ENCODE results near the gene CNTN2.

The CNTN2 gene

DNA sequence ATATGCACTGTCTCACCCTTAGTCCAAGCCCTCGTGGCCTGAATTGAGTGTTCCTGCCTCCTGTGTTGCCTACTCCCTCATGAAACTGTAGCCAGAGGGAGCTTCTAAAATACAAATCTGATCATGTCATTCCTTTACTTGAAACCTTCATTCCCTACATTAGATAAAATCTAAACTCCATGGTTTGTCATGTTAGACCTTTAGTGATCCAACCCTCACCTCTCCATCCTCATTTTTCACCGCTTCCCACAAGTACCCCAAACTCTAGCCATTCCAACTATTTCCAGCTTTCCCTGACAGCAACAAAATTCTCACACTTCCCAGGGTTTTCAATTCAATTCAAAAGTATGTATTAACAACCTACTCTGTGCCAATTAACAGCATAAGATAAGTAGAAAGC lies 18.3 kb upstream of the CNTN2 start:
- DNase-seq (ENCODE audit: low spot score) = no peak

DNA sequence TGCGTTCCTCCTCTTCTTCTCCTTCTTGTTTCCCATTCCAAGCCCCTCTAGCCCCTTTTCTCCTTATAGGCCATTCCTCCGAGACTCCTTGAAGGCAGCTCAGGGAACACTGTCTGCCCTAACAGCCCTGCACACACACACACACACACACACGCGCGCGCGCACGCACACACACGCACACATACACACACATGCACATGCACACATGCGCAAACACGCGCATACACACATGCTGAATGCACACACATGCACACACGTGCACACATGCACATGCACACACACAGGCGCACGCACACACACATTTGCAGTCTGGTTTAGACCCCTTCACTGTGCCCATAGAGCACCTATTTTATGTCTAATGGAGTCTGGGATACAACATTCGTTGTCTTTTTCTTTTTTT lies 17.8 kb upstream of the CNTN2 start:
- DNase-seq (ENCODE audit: low spot score) = no peak

DNA sequence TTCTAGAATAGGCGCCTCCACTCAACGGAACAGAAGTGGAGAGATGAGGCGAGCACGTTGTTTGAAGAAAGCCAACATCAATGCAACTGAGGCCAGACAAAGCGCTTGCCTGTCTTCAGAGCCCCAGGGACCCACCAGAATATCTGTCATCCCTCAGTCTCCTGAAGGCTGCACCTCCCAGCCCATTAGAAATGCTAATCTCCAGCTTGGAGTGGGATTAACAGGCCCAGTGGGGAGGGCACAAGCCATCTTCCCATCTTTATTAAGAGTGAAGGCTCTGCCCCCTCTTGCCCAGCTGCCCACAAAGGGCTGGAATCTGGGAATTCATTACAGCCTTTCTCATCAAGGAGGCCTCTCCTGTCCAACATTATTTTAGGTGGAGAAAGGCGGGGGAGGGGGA lies 16.8 kb upstream of the CNTN2 start:
- no peak for DNase-seq (ENCODE audit: low spot score)

DNA sequence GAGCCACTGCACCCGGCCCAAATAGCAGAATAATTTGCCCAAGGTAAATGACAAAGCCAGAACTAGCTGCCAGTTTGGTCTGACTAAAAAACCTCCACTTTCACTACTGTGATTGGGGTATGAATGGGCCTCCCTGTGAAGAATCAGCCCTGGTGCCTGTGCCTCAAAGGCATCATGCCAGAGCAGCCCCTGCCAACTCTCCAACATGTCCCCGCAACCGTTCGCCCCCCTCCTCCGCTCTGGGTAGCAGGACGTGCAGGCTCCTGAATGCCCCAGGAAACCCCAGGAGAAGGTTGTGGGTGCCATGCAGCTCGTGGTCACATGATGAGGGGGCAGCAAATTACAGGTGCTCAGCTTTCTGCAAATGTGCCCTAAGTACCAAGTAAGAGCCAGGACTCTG lies 14.6 kb upstream of the CNTN2 start:
- no peak for DNase-seq (ENCODE audit: low spot score)

DNA sequence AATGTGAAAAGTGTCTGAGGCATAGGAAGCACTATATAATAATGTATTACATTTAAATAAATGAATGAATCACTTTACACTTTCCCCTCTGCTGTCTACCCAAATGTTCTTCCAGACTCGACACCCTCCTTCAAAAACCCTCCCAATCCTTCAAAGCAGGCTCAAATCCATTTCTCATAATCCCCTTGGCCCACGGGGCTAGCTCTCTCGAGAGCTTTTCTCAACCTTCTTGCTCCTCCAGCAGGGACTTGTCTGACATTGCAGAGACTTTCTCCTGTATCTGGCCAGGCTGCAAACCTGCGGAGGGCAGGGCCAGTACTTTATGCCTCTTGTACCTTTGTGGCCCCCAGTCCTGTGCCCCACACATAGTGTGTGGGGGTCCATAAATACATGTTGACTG lies 14.1 kb upstream of the CNTN2 start:
- no peak for DNase-seq (ENCODE audit: low spot score)

DNA sequence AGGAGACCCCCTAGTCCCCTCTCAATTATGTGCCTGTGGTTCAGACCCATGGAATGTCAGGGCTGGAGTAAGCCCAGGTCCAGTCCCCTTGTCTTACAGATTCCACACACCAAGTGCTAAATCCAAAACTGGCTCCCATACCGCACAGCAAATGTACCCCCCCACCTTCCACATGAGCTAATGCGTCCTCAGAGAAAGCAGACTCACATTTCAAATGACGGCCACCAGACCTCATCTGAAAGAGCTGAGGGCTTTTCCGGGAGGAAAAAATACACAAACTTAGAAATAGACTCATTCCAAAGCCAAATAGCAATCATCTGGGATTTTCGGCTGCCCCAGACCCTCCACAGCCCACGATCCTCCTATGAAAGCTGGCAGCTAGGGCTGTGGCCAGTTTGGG lies 12.8 kb upstream of the CNTN2 start:
- no peak for DNase-seq (ENCODE audit: low spot score)

DNA sequence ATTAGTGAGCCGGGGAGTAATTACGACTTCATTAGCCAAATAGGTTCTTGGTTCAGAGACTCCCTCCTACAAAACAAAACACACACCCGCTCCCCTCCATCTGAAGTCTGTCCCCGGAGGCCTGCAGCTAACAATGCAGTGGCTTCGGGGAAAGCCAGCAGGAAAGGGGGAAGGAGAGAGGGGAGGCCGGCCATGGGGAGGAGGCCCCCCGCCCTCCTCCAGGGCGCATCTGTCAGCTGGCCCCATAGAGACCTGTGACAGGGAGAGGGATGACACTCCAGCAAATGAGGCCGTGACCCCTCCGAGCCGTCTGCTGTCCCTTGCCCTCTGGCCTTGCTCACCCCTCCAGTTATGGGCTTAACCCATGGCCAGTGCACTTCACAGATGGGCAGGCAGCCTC lies 12.1 kb upstream of the CNTN2 start:
- DNase-seq (ENCODE audit: low spot score) = no peak

DNA sequence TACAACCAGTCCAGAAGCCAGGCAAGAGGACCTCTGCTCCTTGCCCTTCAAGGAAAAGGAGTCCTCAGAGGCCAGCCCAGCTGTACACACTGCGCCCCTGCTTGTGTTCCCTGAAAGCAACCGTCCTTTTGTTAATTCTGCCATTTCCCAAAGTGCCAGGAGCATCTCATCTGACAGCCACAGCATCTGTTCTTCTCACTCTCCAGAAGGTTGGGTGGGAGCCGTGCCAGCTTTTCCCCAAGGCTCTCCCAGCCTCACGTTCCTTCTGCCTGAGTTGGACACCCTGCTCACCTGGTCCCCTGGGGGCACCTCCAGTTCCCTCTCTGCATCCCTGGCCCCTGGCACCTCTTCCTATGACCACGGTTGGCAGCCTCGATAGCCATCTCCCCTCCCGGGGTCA lies 10.5 kb upstream of the CNTN2 start:
- DNase-seq (ENCODE audit: low spot score) = no peak

DNA sequence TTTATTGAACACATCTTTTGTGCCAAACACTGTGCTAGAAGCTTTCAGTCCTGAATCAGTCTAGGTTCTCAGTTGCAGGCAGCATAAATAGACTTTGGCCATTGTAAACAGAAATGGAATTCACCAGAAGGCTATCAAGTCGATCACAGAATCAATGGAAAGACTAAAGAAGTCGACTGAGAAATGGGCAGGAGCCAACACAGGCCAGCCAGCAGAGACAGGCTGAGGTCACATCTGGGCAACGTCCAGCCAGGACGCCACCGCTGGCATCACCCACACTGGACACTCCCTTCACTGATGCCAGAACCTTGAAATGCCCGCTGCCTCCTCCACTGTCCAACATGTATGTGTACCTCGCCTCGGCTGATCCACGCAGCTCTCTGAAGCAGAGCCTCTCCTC lies 5.5 kb upstream of the CNTN2 start:
- DNase-seq (ENCODE audit: low spot score) = no peak

DNA sequence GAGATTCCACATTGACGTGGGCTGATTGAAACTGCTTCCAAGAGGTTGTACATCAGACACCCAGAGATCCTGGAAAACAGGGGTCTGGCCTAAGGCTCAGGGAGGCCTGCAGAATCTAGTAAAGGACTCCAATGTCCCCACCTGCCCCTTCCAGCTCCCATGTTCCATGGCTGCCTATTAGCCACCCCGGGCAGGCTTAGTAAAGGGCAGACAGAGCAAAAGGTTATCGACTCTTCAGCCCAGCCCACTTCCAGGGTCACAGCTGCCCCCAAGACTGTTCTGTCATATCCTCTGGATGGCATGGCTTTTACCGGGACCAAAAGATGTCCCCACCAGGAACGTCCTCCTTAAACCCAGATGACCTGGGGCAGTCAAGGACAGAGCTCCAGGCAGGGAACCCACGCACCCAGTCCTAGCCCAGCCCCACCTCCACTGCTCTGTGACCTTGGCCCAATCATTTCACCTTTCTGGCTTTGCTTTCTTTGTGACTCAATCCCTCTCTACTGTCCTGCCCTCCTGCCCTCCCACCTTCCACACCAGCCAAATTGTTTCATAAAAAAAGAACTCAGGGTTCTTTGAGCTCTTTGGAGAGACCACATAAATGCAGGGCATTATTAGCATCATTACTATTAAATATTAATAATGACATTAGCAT lies 4.8 kb upstream of the CNTN2 start:
- no peak for DNase-seq (ENCODE audit: low spot score)

DNA sequence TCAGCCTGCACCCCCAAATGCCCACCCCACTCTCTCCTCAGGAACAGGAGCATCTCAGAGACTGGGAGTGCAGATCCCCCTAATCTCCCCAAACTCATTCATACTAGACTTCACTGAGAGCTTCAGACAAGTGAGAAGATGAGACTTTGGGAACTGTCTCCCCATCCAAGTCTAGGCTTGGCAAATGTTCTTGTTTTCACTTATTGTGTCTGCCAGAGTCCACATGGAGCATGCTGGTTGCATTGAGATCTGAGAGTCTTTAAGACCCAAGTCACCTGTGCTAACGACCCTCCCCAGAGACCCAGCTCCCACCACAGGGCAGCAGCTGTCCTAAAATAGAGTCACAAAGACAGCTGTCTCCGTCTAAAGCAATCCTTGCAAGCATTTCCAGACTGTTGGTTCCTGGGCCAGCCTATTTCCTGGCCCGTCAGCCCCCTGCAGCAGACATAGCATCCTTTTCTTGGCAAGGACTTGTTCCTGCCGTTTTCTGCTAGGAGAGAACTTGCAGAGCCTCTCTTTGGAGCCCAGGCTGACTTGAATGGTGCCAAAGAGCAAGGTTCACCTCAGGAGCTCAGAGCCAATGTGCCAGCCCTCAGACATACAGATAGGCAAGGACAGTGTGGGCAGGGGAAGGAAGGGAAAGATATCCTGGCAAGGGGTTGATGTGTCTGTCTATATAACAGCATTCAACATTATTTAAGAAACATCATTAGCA lies 1.9 kb upstream of the CNTN2 start:
- no peak for DNase-seq (ENCODE audit: low spot score)

DNA sequence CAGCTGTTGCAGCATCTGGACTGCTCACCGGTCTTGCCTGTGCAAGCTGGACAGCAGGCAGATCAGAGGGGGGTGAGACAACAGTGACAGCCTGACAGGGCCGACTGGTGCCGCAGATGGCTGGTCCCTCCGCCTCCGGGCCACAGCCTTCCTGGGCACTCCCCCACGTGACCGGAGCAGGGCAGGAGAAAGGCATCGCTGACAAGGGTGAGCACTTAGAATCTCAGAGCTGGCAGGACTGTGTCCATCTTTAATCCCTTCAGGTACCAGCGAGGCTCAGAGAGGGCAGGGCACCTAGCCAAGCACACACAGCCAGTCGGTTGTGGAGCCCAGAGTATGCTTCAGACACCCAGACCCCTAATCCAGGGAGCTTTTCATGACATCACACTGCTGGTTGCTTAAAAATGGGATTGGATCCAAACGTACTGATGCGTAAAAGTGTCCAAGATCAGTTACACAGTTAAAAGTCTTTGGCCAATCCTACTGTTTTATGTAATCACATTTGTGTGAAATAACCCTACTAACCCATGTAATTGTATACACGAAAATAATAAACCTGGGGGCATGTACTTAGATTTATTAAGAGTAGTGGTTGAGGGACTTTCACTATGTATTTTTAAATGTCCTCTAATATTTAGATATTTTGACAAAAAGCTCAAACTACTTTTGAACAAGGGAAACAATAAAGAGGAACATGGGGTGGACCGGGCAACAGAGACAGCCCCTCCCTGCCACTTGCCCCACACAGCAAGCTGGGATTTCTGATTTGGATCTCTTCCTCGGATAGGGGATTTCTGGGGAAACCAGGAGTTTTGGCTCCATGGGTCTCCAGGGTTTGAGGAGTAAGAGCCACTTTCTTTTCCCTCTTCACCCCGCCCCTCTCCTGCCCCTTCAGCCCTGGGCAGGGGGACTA lies 758 bp upstream of the CNTN2 start:
- no peak for DNase-seq (ENCODE audit: low spot score)

DNA sequence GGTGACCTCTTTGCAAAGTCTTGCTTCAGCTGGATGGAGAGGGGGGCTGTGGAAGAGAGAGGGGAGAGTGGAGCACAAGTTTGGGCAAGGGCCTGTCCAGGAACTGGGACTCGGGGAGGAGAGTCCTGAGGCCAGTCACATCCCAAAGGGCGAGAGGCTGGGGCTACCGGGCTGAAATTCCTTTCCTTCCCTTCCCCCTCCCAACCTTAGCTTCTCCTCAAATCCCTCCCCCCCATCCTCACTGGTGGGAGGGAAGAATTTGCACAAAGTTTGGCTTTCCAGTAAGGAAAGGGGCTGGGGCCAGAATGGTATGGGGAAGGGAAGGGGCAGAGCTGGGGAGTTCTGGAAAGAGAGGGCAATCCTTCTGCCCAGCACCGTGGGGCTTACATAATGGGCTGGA lies 854 bp downstream of the CNTN2 start:
- no peak for DNase-seq (ENCODE audit: low spot score)

DNA sequence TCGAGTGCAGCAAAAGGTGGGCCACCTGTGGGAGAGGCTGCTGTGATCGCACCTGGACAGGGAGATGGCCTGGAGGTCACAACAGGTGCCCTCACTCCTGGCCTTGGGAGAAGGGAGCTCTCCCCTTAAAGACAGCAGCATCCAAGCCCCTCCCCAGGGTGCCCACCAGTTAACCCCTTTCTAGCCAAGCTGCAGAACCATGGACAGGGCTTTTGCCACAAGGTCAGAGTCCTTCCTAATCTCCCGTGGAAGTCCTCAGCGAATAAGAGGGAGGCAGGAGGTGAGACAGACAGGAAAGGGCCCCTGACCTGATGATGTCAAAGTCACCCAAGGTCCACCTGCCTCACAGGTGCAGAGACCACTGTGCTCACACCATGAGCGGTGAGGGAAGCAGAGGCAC lies 1.7 kb downstream of the CNTN2 start:
- DNase-seq (ENCODE audit: low spot score) = no peak

DNA sequence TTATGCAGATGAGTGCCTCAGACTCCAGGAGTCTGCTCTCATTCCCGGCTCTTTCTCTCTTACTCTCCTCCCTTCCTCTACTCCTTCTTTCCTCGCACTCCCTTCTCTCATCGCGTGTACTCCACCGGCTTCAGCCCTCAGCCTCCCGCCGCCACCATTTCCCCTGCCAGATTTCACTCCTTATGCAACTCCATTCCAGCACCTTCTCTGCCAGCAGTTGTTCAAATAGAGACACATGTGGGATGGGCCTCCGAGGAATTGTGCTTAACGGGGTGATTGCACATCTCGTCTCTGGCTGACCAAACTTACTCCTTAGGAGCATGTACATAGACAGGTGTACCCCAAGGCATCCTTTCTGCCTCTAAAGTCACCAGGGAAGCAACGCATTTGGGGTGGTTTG lies 2.1 kb downstream of the CNTN2 start:
- no peak for DNase-seq (ENCODE audit: low spot score)

DNA sequence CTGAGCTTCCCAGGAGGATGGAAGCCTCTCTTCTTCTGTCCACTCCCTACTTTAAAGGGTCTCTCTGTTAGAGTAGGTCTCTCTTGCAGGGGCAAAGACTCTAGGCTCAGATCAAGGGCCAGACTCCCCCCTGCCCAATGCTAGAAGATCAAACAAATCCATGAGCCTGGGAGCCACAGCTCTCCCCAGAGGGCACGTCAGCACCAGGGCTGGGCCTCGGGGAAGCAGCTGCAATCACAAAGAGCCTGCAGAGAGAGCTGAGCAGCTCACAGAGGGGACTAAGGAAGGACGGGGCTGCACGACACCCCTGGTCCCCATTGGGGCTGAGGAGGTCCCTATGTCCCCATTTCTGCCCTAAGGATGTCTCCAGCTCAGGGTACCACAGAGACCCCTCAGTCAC lies 3.9 kb downstream of the CNTN2 start:
- DNase-seq (ENCODE audit: low spot score) = no peak

DNA sequence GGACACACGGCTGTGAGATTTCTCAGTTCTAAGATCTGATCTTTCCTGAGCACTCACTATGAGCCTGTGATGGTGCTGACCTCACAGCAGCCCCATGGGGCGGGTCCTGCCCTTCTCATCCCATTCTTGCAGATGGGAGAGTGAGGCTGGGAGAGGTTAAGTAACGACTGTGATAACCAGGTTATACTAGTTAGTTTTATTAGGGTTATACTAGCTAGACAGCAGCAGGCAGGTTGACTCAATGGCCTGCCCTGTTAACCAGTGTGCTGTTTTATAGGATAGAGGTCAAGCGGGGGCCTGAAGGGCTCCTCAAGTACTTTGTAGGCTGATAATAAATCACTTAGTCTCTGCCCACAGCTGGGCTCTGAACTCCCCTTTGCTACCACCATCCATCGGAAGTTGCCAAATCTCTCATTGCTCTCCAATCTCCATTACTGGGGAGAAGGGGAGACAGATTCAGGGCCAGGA lies 4.8 kb downstream of the CNTN2 start:
- no peak for DNase-seq (ENCODE audit: low spot score)

DNA sequence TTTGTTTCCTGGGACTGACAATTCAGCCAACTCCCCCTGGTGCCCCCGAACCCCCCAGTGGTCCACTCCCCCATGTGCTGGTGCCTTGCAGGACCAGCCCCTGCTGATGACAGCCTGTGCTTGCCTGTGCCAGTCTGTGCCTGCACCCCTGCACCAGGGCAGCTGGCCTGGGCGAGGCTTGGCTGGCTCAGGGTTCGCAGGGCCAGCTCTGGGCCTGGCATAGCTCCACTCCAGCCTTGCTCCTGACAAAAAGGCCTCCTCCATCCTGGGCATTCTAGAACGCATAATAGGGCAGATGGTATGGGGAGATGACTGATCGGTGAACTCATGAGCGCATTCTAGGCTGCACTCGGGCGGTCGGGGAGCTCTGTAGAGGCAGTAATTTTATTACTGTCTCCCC lies 5.4 kb downstream of the CNTN2 start:
- DNase-seq (ENCODE audit: low spot score) = no peak

DNA sequence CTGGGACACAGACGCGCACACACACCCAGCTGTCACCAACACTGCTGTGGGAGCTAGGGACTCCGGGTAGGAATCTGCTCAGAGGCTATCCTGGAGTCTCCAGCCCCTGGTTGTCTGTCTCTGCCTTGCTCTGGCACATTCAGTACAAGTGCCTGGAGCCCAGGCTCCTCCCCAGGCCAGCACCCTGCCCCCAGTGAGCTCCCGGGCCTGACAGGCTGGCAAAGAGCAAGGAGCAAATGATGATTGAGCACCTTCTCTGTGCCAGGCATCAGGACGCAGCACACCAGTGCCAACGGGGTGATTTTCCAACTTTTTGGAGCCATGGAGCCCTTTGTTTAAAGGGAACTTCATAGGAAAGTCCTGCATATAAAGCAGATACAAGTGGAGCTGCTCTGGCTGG lies 6.5 kb downstream of the CNTN2 start:
- DNase-seq (ENCODE audit: low spot score) = no peak

DNA sequence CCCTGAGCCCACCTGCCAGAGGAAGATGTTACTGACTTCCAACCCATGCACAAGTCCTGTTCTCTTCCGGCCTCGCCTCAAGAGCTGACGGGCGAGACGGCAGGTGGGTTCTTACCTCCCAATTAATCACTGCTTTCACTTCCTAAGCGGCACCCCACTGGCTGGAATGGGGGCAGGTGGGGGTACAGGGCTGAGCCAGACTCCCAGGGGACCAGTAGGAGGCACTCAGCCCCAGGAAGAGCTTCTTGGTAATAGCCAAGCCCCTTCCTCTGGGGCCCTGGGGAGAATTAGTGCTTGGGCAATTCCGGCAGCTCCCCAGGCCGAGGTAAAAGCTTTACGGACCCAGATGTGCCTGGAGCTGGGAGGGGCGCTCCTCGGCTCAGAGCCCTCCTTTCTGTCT lies 9.7 kb downstream of the CNTN2 start:
- DNase-seq (ENCODE audit: low spot score) = no peak

DNA sequence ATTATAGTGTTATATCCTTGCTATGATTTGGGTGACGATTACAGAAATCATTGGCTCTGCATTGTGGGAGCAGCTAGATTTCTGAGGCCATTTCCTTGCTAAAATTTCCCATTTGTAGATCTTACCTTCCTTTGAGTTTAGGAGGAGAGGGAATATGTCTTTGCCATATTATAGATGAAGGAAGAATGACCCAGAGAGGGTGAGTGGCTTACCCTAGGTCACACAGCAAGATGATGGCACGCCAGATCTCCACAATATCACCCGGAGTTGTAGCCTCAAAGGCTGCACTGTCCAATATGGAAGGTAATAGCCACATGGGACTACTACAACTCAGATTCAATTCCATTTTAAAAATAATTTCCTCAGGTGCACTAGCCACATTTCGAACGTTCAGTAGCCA lies 10.3 kb downstream of the CNTN2 start:
- DNase-seq (ENCODE audit: low spot score) = no peak

DNA sequence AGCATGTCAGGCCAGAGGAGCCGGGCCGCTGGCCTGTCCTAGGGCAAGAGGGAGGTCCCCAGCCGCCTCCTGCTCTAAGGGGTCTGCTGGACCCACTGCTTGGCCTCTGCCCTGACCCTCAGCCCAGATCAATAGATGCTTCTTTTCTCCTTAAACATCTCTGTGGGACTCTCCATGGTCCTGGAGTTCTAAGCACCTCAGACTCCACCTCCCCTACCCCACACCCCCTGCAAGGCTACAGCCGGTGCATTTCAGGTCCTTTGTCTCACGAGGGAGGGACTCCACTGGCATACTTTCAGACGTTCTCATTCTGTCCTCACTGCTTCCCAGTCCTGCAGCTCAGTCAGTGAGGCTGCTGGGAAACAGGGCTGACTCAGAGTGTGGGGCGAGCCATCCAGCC lies 11.0 kb downstream of the CNTN2 start:
- no peak for DNase-seq (ENCODE audit: low spot score)

DNA sequence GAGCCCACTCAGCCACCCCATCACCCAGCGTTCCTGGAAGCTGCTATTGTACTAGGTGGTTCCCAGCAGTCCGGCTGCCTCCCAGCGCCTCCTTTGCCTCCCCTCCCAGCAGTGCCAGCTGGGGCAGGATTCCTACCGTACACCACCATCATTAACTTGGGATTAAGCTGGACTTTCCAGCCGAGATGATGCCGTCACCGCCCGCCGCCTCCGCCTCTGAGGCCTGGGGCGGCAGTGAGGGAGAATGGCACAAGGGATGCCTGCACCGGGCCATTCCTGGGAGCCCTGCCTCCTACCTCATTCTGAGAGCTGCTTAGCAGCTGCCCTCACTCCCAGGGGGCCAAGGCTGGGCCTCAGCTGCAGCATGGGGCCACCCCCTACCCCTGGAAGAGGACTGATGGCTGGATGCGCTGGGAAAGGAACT lies 13.2 kb downstream of the CNTN2 start:
- no peak for DNase-seq (ENCODE audit: low spot score)
